Tibial artery (tissue), 4 donors: Measurements from ENCODE around the gene SLC35E2B.
"Not testable (repeated sequence)": the region's sequence is repeated elsewhere in the genome, so short reads cannot be mapped to it uniquely, and the experiment has no call there.

Experiments
- DNase-seq, 2 donors: peaks; one replicate each; pipeline ENCODE4 v3.0.0-alpha.2; 2019
- H3K27ac ChIP-seq, 2 donors: fragments of 200-600 bp; sonication (generic) in 1 of 2; 1 replicate in 1 of 2; 2 replicates in 1 of 2; pipeline ENCODE4 v1.5.1; 2018 to 2019; ENCODE audit warnings: mild to moderate bottlenecking in 1 of 2
- H3K27me3 ChIP-seq, 2 donors: fragments of 200-600 bp; sonication (generic) in 1 of 2; one replicate each; pipeline versions ENCODE4 v1.5.1 to v1.6.0; 2016 to 2019
- H3K36me3 ChIP-seq, 3 donors: fragments of 200-600 bp; sonication (generic) in 2 of 3; one replicate each; pipeline ENCODE4 v1.5.1; 2016 to 2019; ENCODE audit warnings: mild to moderate bottlenecking in 2 of 3
- H3K4me1 ChIP-seq, 4 donors: fragments of 200-600 bp; sonication (generic) in 2 of 4; 1 replicate in 3 of 4; 2 replicates in 1 of 4; pipeline ENCODE4 v1.5.1; 2016 to 2019
- H3K4me3 ChIP-seq, 2 donors: fragments of 200-600 bp; sonication (generic) in 1 of 2; 1 replicate in 1 of 2; 2 replicates in 1 of 2; pipeline ENCODE4 v1.5.1; 2018 to 2019; ENCODE audit warnings: mild to moderate bottlenecking in 2 of 2
- H3K9me3 ChIP-seq, 3 donors: fragments of 200-600 bp; sonication (generic) in 1 of 3; one replicate each; pipeline ENCODE4 v1.5.1; 2016 to 2019
- intact Hi-C: fragments of 100-400 bp; cut with DNase I; formaldehyde crosslinking; loops from one replicate; pipeline ENCODE4 v1.15.0; 2023; ENCODE audit warnings: low total_unique reads
- TF ChIP-seq, protein P1 (sequence below), 2 experiments: fragments of 200-600 bp in 1 of 2; fragments of 450-650 bp in 1 of 2; IDR thresholded peaks; one replicate each; pipeline ENCODE4 v1.5.1; 2017 to 2019; ENCODE audit warnings: antibody characterized with exemption in 2 of 2, mild to moderate bottlenecking in 1 of 2, moderate library complexity in 1 of 2

Gene SLC35E2B

GRCh38 chr1:1703796-1704195 is 11.2 kb upstream of the SLC35E2B start:
- no peaks in the 10 kb centered on the region for H3K27me3 ChIP-seq
- no peak overlapping the region for H3K27ac ChIP-seq
- H3K36me3 ChIP-seq, result peaks cover 4 to 40% (median 22%) of the 10 kb centered on the region in 3 donors
- intact Hi-C loops, result no loop called here
- no peaks in the 10 kb centered on the region for H3K9me3 ChIP-seq
- H3K4me1 ChIP-seq, result no peaks in the 10 kb centered on the region
- DNase-seq, result peak in 1 of 2 donors; percentile 54
- H3K4me3 ChIP-seq, result no peak overlapping the region
- TF ChIP-seq, protein P1, sequence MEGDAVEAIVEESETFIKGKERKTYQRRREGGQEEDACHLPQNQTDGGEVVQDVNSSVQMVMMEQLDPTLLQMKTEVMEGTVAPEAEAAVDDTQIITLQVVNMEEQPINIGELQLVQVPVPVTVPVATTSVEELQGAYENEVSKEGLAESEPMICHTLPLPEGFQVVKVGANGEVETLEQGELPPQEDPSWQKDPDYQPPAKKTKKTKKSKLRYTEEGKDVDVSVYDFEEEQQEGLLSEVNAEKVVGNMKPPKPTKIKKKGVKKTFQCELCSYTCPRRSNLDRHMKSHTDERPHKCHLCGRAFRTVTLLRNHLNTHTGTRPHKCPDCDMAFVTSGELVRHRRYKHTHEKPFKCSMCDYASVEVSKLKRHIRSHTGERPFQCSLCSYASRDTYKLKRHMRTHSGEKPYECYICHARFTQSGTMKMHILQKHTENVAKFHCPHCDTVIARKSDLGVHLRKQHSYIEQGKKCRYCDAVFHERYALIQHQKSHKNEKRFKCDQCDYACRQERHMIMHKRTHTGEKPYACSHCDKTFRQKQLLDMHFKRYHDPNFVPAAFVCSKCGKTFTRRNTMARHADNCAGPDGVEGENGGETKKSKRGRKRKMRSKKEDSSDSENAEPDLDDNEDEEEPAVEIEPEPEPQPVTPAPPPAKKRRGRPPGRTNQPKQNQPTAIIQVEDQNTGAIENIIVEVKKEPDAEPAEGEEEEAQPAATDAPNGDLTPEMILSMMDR (IDR thresholded peaks at IDR 0.05), result no peak

GRCh38 chr1:1702506-1702905 is 9.9 kb upstream of the SLC35E2B start:
- peak in 1 of 2 donors; percentile 12 for DNase-seq
- H3K4me1 ChIP-seq, H3K4me3 ChIP-seq, intact Hi-C loops, H3K9me3 ChIP-seq, H3K27ac ChIP-seq, H3K27me3 ChIP-seq: not testable (repeated sequence)
- H3K36me3 ChIP-seq, result peaks cover 4 to 36% (median 22%) of the 10 kb centered on the region in 3 donors

DNA sequence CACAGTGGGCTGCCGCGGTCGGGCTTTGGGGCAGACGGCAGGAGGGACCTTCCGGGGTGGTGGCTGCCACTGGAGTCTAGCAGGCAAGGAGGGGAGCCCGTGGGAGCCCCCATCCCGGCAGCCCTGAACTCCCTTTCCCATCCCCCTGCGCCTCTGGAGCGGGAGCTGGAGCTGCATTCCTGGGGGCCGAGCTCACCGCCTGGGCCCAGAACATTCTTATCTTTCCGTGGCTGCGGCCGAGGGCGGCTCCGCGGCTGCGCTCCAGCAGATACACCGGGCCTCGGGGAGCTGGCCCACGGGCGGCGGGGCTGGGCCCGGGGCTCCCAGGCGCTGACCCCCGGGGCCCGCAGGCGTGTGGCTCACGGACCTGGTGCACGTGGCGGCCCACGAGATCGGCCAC is 8.0 kb upstream of the SLC35E2B start:
- not testable (repeated sequence) for H3K27me3 ChIP-seq, H3K9me3 ChIP-seq
- H3K36me3 ChIP-seq, result peaks cover 4 to 19% (median 14%) of the 10 kb centered on the region in 3 donors

GRCh38 chr1:1700067-1700466 is 7.5 kb upstream of the SLC35E2B start:
- intact Hi-C loops, H3K27me3 ChIP-seq, H3K4me3 ChIP-seq, DNase-seq, H3K4me1 ChIP-seq, H3K27ac ChIP-seq, H3K9me3 ChIP-seq: not testable (repeated sequence)
- peaks cover 4 to 17% (median 14%) of the 10 kb centered on the region in 3 donors for H3K36me3 ChIP-seq

More for the DNA sequence above, 8.0 kb upstream of the SLC35E2B start:
- H3K4me1 ChIP-seq, DNase-seq, intact Hi-C loops, H3K27ac ChIP-seq, H3K4me3 ChIP-seq: not testable (repeated sequence)

DNA sequence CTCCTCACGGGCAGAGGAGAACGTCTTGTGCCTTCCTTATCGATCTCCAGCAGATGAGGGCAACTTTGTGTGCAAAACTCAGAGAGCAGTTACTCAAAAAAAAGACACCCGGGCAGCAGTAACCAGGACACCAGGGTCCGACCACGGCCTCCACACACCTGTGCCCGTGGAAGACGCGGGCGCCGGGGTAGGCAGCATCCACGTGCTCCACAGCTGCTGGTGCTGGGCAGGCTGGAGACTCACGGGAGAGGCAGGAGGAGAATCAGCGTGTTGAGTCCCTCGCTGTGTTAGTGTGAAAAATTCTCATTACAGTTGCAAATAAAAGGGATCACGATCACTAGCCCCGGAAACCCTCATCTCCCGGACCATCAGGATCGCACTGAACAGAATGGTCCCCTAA is 6.5 kb upstream of the SLC35E2B start:
- intact Hi-C loops, H3K4me3 ChIP-seq, H3K4me1 ChIP-seq, H3K36me3 ChIP-seq, H3K27ac ChIP-seq, H3K27me3 ChIP-seq, H3K9me3 ChIP-seq: not testable (repeated sequence)
- peak in 1 of 2 donors; percentile 42 for DNase-seq

DNA sequence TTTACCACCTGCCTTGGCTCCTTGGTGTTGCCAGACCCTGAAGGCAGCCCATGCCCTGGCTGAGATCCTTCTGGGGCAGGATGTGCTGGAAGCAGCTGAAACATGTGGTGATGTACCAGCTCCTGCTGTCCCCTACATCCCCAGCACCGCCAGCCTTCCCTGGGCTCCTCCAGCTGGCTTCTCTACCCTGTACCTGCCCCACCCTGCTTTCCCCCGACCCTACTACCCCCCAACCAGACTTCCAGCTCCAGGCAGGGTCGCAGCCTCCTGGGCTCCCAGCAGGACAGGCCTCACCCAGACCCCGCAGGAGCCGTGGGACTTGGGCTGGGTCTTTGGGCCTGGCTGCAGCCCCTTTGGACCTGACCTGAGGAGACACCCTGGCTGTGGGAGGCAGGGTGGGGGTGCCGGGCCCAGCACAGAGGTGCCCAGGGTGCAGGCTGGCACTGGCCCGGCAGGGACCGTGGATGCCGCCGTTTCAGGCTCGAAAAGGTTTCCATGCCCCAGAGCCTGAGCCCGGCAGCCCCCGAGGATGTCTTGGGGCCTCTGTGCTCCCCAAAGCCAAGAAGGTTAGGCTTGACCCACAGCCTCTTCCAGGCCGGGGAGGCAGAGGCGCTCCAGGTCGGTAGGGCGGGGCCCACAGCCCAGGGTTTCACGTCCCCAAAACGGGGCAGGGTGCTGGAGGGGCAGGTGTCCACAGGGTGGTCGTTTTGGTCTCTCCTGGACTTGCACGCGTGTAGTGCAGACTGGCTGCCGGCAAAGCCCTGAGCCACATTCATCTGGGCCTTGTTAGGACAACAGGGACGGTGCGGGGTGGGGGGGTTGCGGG is 5.0 kb upstream of the SLC35E2B start:
- intact Hi-C loops, H3K4me3 ChIP-seq, H3K27me3 ChIP-seq, H3K4me1 ChIP-seq, H3K27ac ChIP-seq, H3K9me3 ChIP-seq, H3K36me3 ChIP-seq: not testable (repeated sequence)
- DNase-seq, result peak in 1 of 2 donors; percentile 45

DNA sequence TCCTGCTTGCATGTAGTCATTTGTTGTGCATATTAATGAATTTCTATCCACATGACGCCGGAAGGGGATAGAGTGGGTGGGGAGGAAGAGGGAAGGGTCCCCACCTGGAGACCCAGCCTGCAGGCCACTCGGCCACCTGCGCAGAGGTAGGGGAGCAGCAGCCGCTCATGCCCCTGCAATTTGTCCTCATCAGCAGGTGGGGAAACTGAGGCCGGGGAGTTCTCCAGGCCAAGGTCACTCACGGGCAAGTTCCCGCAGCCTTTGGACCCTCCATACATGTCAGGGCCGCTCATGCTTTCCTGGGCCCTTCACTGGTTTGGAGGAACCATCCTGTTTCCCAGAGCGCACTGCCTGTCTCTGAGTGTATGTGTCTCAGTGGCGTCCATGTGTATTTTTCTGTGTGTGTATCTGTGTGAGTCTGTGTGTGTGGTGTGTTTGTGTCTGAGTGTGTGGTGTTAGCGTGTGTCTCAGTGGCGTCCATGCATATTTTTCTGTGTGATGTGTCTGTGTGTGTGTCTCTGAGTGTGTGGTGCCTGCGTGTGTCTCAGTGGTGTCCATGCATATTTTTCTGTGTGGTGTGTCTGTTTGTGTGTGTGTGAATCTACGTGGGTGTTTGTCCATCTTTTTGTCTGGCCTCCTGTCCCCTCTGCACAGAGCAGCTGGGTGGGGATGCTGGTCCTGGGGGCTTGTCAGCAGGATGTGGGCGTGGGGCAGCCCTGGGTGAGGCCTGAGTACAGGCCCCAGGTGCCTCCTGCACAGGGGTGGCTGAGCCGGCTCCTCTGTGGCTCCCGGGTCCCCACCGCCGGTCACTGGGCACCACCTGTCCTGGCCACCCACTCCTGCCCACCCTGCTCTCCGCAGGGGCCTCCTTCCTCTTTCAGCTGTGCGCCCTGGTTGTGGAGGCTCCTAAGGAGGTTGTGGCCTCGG is 4.1 kb upstream of the SLC35E2B start:
- H3K27ac ChIP-seq, H3K4me3 ChIP-seq, H3K36me3 ChIP-seq, intact Hi-C loops, H3K4me1 ChIP-seq, H3K9me3 ChIP-seq, H3K27me3 ChIP-seq: not testable (repeated sequence)
- DNase-seq, result peak in 1 of 2 donors; percentile 44

DNA sequence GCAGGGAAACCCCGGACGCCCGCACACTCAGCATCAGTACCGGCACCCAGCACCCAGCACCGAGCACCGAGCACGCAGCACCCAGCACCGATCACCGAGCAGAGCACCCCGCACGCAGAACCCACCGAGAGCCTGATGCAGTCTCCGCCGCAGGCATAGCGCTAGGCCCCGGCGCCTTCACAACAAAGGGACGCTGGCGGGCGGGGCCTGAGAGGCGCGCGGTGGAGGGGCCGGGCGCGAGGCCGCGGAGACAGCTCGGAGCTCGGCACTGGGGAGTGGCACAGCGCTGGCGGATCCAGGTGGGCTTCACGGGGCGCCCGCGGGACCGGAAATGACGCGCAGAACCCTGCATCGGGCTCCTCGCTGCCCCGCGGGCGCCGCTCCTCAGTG is 276 bp downstream of the SLC35E2B start:
- H3K27me3 ChIP-seq, H3K36me3 ChIP-seq, H3K9me3 ChIP-seq: not testable (repeated sequence)
- Histone ChIP-seq H3K4me1 (peaks cover 0 to 21% (median 2%) of the 10 kb centered on the region in 4 donors), H3K27ac (peak overlapping the region; percentile 82 to 86), H3K4me3 (peak overlapping the region; percentile 59 to 87)
- intact Hi-C loops, result loop anchor here (5.0 kb wide), 1 partner anchor 55 kb away; no protein-coding TSS in a partner anchor
- peak; percentile 72 to 88 for DNase-seq

DNA sequence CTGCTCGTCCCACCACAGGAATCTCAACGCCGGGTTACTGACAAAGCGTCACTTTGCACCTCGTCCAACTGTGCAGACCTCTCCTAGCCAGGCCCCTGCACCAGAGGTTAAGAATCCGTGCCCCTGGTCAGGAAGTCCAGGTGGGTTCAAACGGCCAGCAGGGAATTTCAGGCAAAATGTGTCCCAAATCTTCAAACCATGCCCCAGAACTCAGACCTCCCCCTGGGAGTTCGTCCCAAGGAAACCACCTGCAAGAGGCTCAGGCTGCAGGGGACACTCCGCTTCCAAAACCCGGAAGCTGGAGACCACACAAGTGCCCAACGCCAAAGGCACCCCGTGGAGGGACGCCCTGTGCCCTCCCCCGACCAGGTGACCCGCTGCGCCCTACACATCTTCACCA is 1.2 kb downstream of the SLC35E2B start:
- not testable (repeated sequence) for H3K27me3 ChIP-seq, H3K9me3 ChIP-seq, H3K36me3 ChIP-seq, H3K27ac ChIP-seq
- DNase-seq, result peak in 1 of 2 donors; percentile 28
- Histone ChIP-seq H3K4me1 (peaks cover 0 to 29% (median 8%) of the 10 kb centered on the region in 4 donors), H3K4me3 (peak overlapping the region; percentile 23 to 39)
- intact Hi-C loops, result loop anchor here (5.0 kb wide), 1 partner anchor 56 kb away; no protein-coding TSS in a partner anchor

DNA sequence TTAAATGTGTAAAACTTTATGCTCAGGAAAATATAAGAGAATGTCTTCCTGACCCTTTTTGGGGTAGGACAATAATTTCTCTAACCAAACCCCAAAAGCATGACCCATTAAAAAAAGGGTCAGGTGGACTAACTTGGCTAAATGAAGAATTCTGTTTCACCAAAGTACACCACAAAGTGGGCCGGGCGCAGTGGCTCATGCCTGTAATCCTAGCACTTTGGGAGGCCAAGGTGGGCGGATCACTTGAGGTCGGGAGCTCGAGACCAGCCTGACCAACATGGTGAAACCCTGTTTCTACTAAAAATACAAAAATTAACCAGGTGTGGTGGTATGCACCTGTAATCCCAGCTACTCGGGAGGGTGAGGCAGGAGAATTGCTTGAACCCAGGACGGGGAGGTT is 3.1 kb downstream of the SLC35E2B start:
- peaks cover 0 to 36% (median 11%) of the 10 kb centered on the region in 4 donors for H3K4me1 ChIP-seq
- H3K9me3 ChIP-seq, H3K36me3 ChIP-seq, H3K27ac ChIP-seq, H3K27me3 ChIP-seq, H3K4me3 ChIP-seq, intact Hi-C loops: not testable (repeated sequence)
- DNase-seq, result peak in 1 of 2 donors; percentile 28
